LNCaP clone FGC (cell line): Measurements from ENCODE around the gene SPOCK3.

ENCODE experiments used
- DNase-seq: peaks from one replicate; pipeline ENCODE4 v3.0.0-alpha.2; 2011; ENCODE audit warnings: low read depth
- H3K4me3 ChIP-seq: 2 replicates; pipeline ENCODE4 v1.5.1; 2011; ENCODE audit warnings: mild to moderate bottlenecking, low read depth, low read length, control low read depth
- TF ChIP-seq, protein P1 (sequence below): IDR thresholded peaks from 2 replicates; pipeline ENCODE4 v1.5.1; 2012; ENCODE audit warnings: mild to moderate bottlenecking; ENCODE audit not compliant: control insufficient read depth, insufficient read depth; ENCODE audit errors: extremely low read depth

The SPOCK3 gene

GRCh38 chr4:166846939-166847338 lies 387.4 kb downstream of the SPOCK3 start:
- DNase-seq, result no peak
- TF ChIP-seq, protein P1, sequence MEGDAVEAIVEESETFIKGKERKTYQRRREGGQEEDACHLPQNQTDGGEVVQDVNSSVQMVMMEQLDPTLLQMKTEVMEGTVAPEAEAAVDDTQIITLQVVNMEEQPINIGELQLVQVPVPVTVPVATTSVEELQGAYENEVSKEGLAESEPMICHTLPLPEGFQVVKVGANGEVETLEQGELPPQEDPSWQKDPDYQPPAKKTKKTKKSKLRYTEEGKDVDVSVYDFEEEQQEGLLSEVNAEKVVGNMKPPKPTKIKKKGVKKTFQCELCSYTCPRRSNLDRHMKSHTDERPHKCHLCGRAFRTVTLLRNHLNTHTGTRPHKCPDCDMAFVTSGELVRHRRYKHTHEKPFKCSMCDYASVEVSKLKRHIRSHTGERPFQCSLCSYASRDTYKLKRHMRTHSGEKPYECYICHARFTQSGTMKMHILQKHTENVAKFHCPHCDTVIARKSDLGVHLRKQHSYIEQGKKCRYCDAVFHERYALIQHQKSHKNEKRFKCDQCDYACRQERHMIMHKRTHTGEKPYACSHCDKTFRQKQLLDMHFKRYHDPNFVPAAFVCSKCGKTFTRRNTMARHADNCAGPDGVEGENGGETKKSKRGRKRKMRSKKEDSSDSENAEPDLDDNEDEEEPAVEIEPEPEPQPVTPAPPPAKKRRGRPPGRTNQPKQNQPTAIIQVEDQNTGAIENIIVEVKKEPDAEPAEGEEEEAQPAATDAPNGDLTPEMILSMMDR, result no peak
- no peak overlapping the region for H3K4me3 ChIP-seq

GRCh38 chr4:166842795-166843261 lies 391.5 kb downstream of the SPOCK3 start:
- TF ChIP-seq, protein P1, result no peak
- DNase-seq, result no peak
- H3K4me3 ChIP-seq, result no peak overlapping the region

- H3K4me3 ChIP-seq, result no peak overlapping the region
- TF ChIP-seq, protein P1, result no peak
- no peak for DNase-seq
Observed at GRCh38 chr4:166839615-166840251, 394.6 kb downstream of the SPOCK3 start.

DNA sequence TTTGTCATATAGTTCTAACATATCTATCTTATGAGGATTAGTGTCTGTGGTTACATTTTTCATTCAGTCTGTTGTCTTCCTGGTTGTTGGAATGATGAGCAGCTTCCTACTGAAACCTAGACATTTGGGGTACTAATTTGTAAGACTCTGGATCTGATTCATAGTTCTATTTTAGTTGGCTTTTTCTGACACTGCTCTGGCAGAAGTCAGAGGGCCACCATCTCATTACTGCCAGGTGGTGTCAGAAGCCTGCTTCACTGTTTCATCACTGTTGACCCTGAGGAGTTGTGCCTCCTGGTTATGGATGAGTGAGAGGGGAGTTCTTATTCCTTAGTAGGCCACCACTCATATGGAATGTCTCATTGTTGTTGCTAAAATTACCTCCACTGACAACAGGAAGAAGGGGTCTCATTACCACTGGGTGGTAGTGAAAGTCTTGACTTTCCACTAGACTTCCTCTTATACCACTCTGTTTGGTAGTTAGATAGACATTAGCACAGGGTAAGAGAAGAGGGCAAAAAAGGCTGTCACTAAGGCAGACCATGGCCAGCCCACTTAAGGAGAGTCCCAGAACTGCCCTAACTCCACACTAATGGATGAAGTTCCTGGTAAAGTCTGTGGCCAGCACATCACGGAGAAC lies 395.2 kb downstream of the SPOCK3 start:
- H3K4me3 ChIP-seq, result no peak overlapping the region
- DNase-seq, result no peak
- TF ChIP-seq, protein P1, result no peak

DNA sequence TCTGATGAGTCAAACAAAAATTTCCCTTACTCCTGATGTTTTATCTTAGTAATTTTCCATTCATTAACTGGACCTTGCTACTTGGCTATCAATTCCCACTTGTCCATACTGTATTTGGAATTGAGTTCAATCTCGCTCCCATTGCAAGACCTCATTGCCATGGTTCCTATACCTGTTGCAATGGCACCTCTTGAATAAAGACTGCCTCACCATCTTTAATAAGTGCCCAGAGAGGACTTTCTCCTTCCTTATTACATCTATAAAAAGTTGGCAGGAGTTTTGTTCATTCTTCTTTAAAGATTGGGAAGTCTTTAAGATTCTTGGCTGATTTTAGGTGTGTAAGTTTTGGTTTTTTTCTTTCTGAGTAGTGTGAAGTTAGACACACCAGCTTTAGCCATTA lies 397.4 kb downstream of the SPOCK3 start:
- TF ChIP-seq, protein P1, result no peak
- no peak for DNase-seq
- H3K4me3 ChIP-seq, result no peak overlapping the region

DNA sequence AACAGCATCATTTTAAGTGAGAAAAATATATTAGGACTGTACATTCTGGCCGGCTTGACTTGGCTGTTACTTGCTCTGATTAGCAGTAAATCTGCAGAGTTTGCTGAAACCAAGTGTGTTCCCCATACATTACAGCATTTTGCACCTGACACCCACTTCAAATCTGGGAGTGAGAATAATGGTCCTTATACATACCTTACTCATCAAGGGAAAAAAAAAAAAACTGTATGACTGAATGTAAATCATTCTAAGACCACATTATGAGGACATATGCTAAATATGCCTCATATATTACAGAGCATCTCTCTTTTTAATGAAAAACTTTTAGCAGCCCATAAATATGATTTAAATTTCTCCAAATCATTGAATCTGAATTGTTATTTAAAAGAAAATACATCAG lies 406.7 kb downstream of the SPOCK3 start:
- H3K4me3 ChIP-seq, result no peak overlapping the region
- TF ChIP-seq, protein P1, result no peak
- DNase-seq, result no peak

DNA sequence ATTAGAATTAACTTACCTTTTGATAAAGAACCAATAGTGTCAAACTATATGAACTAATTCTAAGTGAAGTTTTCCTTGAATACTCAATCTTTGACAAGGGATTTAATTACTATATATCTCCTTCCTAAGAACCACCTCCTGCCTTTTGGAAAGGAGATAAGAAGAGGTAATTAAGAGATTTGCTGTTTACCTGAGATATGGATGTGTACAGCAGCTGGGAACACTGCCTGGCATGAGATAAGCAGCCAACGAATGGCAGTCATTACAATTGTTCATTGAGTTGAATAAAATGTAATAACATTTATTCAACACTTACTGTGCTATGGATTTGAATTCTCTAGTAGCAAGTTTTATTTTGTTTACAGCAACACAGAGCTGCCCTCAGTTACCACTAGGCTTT lies 407.1 kb downstream of the SPOCK3 start:
- TF ChIP-seq, protein P1, result no peak
- no peak overlapping the region for H3K4me3 ChIP-seq
- no peak for DNase-seq
